ENCODE data around the gene SUPV3L1.
"Not testable (repeated sequence)": the region's sequence is repeated elsewhere in the genome, so short reads cannot be mapped to it uniquely, and the experiment has no call there.

The SUPV3L1 gene

DNA sequence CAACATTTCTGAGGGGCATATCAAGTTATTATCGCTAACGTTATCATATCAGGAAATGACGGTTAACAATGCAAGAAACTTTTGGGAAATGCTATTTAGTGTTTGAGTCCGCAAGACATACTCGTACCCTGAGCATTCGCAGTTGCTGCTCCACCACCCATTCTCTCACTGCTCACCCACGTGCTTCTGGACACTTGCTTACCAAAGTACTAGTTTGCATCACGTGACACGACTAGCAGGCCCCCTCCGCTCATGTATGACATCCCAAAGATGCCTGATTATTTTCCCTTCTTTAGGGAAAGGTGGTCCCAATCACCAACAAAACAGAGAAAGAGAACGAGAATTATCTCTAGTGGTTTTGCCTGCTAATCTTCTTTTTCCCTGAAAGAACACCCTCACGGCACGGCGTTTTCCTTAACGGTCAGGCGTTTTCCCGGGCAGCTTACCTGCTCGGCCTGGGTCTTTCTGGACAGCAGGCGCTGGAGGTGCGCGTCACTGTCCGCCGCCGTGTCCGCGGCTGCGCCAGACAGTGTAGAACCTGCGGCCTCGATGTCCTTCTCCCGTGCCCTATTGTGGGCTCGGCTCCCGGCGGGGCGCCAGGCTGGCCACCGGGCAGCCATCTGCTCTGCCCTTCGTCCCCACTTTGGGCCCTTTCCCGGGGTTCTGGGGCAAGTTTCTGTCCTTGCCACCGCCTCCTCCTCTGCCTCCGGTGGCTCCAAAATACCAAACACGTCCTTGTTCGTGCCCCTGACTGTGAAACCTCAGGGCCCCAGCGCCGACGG is at the start of gene SUPV3L1:
TSS of gene SUPV3L1 (plus strand) at position 492 of the 782 bp plus-strand sequence. CDS start at position 550, 58 bp downstream.
- DNase-seq = peak; percentile 70

DNA sequence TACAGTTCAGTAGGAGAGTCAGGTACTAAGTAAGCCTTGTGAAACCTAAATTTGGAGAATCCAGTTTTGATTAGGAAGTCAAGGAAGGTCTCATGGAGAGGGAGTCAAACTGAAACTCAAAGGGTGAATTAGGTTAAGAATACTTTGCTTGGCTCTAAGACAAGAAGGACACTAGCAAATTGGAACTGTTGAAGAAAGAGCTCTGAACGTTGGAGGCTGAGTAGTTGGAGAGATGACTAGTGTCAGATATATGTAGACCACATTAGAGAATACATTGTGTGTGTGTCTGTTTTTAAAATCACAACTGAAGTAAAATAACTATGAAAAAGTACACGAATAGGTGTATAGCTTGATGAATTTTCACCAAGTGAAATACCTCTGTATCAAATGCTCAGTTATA is 49.8 kb upstream of the SUPV3L1 start:
- no peak for DNase-seq

DNA sequence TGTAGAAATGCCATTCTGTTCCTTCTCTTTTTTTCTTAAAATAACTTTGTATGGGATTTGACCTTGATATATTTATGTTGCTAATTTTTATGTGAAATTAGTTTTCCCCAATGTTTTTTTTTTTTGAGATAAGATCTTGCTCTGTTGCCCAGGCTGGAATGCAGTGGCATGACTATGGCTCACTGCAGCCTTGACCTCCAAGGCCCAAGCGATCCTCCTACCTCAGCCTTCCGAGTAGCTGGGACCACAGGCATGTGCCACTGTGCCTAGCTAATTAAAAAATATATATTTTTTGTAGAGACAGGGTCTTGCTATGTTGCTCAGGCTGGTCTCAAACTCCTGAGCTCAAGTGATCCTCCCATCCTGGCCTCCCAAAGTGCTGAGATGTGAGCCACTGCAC is 40.1 kb upstream of the SUPV3L1 start:
- DNase-seq = no peak

DNA sequence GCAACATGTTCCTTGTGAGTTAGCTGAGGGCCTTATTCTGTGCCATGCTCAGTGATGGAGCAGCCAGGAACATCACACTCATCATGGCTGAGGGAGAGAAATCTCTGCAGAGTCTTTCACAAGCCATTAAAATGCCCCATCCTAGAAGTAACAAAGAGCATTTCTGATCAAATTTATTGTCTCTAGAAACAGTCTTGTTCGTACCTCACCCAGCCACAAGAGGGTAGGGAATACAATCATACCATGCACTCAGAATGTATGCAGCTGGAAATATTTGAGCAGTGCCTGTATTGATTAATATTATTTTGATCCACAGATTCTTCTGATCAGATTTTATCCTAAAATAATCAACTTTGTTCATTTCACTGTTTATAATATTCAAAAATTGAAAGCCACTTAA is 38.7 kb upstream of the SUPV3L1 start:
- no peak for DNase-seq

DNA sequence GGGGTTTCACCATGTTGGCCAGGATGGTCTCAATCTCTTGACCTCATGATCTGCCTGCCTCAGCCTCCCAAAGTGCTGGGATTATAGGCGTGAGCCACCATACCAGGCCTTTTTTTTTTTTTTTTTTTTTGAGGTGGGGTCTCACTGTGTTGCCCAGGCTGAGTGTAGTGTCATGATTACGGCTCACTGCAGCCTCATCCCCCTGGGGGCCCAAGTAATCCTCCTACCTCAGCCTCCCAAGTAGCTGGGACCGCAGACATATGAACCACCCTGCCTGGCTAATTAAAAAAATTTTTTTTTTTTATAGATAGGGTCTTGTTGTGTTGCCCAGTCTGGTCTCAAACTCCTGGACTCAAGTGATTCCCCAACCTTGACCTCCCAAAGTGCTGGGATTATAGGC is 38.0 kb upstream of the SUPV3L1 start:
- DNase-seq = not testable (repeated sequence)

DNA sequence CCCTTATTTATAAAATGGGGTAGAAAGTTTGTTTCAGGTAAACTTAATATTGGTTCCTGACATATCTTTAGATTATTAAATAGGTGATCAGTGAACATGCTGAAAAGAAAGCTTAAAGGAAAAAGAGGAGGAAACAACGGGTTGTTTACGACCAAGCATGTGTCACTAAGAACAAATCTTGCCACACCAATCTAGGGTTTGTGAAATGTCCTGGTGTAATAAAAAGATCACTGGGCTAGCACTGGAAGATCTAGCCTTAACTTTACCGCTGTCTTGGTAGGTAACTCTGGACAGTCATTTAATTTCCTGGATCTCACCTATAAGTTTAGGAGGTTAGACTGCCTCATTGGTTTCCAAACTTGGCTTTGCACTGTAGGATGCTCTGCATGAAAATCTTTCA is 37.1 kb upstream of the SUPV3L1 start:
- DNase-seq = no peak

DNA sequence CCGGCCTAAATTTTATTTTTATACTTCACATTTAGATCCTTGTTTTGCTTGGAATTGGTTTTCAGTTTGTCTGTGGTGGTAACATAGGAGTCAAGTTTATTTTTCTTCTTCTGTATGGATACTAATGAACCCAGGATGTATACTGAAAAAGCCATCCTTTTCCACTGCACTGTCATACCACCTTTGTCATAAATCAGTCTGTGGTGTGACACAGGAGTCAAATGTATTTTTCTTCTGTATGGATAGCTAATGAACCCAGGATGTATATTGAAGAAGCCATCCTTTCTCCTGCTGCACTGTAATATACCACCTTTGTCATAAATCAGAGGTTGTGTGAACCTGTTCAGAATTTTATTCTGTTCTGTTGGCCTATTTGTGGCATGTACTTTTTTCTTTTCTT is 34.7 kb upstream of the SUPV3L1 start:
- no peak for DNase-seq

DNA sequence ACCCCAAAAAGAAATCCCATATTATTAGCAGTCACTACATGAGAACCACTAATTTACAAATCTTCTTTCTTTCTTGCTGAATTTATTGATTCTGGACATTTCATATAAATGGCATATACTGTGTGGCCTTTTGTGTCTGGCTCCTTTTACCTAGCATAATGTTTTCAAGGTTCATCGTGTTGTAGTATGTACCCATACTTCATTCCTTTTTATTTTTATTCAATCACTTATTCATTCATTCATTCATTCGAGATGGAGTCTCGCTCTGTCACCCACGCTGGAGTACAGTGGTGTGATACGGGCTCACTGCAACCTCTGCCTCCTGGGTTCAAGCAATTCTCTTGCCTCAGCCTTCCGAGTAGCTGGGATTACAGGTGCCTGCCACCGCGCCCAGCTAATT is 34.2 kb upstream of the SUPV3L1 start:
- DNase-seq = no peak

DNA sequence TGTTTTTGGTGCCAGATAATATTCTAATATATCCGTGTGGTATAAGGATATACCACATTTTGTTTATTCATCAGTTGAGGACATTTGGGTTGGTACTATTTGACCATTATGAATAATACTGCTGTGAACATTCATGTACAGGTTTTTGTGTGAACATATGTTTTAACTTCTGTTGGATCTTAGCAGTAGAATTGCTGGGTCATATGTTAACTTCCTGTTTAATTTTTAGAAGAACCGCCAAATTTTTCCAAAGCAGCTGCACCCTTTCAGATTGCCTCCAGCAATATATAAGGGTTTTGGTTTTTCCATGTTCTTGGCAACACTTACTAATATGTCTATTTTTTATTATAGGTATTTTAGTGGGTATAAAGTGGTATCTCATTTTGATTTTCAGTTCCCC is 33.3 kb upstream of the SUPV3L1 start:
- DNase-seq = no peak

DNA sequence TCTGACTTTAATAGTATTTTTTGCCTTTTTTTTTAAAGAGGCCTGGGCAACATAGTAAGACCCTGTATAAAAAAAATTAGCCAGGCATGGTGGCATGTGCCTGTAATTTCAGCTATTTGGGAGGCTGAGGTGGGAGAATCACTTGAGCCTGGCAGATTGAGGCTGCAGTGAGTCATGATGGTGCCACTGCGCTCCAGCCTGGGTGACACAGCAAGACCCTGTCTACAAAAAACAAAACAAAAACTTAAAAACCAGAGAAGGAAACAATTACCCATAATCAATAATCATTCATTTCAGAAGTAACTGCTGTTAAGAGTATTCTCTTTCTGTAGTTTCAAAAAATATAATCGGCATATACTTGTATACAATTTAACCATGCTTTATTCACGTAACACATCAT is 28.1 kb upstream of the SUPV3L1 start:
- DNase-seq = no peak

DNA sequence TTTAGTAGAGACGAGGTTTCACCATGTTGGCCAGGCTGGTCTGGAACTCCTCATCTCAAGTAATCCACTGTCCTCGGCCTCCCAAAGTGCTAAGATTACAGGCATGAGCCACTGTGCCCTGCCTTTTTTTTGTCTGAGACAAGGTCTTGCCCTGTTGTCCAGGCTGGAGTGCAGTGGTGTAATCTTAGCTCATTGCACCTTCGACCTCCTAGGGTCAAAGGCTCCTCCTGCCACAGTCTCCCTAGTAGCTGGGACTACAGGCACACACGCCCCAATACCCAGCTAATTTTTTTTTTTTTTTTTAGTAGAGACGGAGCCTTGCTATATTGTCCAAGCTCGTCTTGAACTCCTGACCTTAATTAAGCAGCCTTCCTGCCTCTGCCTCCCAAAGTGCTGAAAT is 26.8 kb upstream of the SUPV3L1 start:
- DNase-seq = no peak

DNA sequence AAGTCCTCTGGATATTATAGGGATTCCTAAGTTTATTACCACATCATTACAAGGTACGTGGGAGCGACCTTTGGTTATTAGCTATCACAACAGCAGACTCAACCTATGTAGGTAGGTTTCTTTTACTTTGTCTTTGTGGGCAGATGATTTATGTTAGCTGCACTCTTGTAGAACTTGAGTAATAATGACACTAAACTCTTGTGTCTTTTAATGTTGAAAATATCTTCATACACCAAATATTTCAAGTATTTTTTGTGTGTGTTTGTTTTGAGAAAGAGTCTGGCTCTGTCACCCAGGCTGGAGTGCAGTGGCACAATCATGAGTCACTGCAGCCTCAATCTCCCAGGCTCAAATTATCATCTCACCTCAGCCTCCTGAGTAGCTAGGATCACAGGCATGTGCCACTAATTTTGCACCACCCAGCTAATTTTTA is 19.2 kb upstream of the SUPV3L1 start:
- DNase-seq = no peak

DNA sequence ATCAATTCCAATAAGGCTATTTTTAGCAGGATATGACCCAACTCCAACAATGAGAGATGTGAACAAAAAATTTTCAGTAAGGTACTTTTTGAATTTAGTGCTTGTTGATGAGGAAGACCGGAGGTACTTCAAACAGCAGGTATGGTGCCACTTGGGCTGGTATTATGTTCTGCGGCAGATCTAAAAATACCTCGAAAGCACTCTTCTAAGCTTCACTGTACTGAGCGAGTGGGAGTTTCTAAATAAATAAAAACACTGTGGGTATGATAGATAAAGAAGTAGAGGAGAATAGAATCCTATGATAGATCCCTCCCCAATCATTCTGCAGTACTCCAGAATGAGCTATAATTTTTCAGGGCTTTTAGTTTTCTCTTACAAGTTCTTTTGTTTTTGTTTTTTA is 11.5 kb upstream of the SUPV3L1 start:
- no peak for DNase-seq

DNA sequence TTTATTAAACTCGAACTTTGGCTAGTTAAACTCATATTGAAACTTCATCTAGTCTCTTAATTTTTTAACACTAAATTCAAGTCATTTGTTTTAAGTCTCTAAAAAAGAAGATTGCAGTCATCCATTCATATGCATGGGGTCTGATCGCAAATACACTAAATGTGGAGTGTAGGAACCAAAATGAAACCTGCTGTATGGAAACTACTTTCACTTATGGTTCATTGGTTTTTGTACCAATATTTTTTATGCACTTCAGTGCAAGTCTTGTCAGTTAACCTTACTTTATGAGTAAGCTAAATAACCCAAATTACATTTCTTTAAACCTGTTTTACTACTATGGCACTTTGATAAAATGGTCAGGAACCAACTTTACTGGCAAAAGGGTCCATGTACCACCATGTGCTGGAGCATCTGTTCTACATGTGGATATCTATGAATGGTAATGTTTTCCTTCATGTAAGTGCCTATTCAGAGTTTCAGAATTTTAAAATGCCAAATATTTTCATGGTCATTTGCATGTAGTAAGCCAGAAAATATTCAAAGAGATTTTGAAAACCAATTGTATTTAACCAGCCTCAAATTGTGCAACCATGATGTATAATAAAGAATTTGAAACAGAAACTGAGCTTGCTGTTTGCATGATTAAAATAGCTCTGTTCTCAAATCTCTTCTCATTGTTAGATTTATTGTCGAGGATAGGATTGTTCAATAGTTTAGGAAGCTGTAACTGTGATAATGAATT is 7.6 kb upstream of the SUPV3L1 start:
- no peak for DNase-seq

DNA sequence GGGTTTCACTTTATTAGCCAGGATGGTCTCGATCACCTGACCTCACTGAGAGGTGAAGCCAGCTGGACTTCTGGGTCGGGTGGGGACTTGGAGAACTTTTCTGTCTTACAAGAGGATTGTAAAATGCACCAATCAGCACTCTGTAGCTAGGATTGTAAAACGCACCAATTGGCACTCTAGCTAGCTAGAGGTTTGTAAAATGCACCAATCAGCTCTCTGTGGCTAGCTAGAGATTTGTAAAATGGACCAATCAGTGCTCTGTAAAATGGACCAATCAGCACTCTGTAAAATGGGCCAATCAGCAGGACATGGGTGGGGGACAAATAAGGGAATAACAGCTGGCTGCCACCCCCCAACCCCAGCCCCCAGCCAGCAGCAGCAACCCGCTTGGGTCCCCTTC is 4.7 kb upstream of the SUPV3L1 start:
- DNase-seq = not testable (repeated sequence)

DNA sequence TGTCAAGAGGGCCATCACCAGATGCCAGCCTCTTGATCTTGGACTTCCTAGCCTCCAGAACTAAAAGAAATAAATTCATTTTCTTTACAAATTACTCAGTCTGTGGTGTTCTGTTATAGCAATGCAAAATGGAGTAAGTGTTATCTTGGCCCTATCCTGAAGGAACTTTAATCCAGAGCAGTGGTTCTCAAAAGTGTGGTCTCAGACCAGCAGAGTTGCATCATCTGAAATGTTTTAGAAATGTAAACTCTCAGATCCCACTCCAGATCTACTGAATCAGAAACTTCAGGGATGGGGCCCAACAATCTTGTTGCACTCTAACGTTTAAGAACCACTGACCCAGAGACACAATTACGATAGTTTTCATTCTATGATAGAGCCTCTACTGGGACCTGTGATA is 3.2 kb upstream of the SUPV3L1 start:
- no peak for DNase-seq

DNA sequence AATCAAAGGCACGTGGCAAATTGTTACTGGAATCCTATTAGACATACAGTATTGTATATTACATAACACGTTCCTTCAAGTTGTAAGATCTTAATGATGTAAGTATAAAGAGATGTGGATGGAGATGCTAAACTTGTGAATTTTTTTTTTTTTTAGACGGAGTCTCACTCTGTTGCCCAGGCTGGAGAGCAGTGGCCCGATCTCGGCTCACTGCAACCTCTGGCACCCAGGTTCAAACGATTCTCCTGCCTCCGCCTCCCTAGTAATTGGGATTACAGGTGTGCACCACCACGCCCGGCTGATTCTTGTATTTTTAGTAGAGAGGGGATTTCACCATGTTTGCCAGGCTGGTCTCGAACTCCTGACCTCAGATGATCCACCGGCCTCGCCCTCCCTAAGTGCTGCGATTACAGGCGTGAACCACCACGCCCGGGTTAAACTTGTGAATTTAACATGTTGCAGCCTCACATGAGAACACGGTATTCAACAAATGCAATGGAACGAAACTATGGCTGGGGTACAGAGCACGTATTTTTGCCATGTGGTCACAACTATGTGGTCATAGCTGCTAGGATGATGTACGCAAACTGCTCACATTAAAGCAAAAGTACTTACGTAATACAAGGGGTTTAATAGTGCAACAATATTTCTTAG is 818 bp upstream of the SUPV3L1 start:
- peak; percentile 2 for DNase-seq

DNA sequence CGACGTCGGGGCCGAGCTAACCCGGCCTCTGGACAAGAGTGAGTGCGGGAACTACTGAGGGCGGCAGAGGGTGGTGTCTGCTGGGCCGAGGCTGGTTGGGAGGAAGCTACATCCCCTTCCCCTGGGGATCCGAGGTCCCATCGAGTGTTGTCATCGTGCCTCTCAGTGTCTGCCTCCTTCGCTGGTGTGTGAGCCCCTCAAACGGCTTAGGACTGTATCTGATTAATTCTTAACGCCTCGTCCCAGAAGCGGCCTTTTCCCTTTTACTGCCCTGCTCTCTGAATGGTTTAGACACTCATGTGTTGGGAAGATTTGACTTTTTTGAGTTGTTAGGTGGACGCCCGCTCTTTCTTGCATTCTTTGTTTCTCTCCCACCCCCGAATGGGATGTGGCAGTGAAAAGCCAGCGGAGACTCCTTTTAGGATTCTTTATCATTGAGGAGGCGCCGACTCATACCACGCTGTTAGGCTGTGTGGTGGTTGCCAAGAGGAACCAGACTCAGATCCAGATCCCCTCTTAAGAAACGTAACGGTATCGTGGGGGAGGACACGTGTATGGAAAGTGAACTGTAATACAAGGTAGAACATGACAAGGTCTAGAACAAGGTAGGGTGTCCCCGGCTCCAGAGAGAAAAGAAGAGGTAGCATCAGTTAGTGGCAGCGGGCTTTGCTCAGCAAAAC is 631 bp downstream of the SUPV3L1 start:
- no peak for DNase-seq

DNA sequence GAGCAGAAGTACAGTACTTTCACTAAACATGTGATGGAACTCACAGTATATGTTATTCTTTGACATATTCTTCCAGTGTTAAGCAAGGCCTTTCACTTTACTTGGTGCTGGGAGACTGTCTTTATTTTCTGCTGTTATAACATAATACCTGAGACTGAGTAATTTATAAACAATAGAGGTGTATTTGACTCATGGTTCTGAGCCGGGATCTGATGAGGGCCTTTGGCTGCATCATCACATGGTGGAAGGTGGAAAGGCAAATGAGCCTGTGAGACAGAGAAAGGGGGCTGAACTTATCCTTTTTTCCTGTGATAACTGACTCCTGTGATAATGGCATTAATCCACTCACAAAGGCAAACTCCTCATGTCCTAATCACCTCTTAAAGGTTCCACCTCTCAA is 1.4 kb downstream of the SUPV3L1 start:
- DNase-seq = no peak

DNA sequence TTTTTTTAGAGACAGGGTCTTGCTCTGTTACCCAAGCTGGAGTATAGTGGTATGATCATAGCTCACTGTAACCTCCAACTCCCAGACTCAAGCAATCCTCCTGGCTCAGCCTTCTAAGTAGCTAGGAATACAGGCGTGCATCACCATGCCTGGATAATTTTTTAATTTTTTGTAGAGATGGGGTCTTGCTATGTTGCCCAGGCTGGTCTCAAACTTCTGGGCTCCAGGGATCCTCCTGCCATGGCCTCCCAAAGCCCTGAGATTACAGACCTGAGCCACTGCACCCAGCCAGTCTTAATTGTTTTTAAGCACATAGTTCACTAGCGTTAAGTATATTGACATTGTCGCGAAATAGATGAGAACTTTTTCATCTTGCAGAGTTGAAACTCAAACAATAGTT is 2.0 kb downstream of the SUPV3L1 start:
- no peak for DNase-seq

DNA sequence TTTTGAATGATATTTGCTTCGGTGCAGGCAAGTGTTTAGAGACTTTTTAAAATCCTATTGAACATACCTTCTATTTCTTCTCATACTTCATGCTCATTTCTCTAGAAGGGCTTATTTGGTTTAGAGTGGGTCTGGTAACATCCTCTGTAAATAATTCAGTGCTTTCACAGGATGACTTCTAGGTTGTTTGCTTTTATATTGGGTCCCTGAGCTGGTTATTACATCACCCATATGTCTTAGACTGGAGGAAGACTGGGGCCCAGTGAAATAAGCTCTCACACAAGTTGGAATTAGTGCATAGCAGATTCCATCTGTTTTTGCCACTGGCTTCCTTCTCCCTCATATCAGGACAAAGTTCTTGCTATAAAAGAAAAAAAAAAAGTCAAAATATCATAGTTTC is 6.5 kb downstream of the SUPV3L1 start:
- DNase-seq = no peak

DNA sequence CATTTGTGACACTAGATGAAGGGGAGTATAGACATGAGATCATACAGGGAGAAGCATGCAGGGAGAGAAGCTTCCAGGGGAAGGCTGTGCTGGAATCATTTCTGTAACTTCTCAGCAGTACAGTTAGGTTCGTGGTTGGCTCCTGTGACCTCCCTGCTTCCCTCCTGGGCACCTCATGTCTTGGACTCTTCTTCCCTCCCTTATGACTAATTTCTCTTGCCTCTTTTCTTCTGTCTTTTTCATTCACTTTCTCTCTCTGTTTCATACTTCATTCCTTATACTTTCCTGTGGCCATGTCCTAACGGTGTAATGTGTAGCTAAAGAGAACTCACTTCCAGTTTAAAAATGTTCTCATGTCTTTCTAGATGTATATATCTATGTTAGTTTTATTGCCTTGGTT is 21.0 kb downstream of the SUPV3L1 start:
- DNase-seq = no peak

DNA sequence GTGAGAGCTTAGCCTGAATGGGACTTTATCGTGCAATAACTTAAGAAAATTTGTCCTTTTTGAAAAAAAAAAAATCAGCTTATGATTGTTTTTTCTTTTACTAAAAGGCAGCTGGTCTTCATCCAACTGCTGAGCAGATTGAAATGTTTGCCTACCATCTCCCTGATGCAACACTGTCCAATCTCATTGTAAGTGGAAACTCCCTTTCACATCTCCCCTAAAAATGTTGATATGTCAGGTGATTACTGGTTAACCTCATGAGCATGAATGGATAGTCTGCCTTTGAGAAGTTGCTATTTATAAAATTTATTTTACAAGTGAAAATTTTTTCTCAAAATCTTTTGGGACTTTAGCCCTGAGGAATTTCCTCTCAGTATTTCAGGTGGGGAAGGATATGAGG is 22.3 kb downstream of the SUPV3L1 start:
- no peak for DNase-seq
